GM19025 (cell line): ENCODE measurements around the gene PRRG4.

Source experiments
- ATAC-seq: cut with Tn5 transposase; IDR thresholded peaks from one replicate; pipeline ENCODE4 v1.9.1; 2021; ENCODE audit warnings: mild to moderate bottlenecking, low read depth, moderate library complexity; ENCODE audit not compliant: unreplicated experiment

The PRRG4 gene

DNA sequence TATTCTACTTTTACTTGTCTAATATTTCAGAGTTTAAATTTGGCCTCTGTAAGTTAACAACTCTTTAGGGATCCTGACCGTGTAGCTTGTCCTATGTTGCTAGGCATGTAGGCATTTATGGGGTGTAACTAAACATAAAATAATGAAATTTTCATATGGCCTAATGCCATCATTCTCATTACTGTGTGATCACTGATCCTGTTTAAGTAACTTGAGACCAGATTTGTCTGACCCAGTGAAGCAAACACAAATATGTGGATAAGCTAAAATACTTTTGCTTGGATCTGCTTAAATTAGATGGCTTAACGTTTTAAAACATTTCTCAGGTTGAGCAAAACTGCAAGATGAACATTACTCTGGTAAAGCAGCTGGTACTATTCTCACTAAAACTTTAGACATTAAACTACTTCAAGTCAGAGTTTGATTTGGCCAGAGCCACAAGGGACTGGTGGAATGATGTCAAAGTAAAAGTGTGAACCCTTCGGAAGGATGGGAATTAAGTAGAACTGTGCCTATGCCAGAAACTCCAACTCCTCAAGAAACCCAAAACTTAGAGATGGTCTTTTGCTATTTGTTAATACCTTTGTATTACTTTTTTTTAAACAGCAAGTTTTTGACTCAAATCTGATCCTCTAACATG, 75.4 kb downstream of the PRRG4 start:
- ATAC-seq, result no peak
